Measurements from ENCODE around the gene NAA11. TPM values are rescaled to one million over a fixed set of nuclear protein-coding genes. Genes with fewer than 3 reads are reported as not detected.

Gene NAA11
- not detected for total RNA-seq

DNA sequence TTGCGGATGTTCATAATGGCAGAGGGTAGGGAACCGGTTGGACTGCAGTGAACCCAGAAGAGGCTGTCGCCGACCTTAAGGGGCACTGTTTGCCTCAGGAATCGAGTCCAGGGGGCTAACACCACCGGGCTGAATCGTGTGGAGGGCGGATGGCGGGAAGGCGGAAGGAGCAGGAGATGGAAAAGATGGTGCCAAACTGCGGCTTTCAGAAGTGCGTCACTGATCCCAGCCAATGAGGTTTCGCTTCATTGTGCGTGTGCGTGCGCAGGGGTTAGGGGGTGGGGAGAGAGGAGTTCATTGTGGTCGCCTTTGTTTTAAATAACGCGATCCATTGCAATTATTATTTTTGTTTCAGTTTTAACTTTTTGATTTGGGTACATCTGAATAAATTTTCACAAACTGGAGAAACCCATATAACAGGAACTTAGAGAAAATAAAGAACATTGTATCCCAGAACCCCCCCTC, at the start of gene NAA11:
Gene NAA11 (minus strand): TSS at position 198 of the 465 bp plus-strand sequence. CDS start 184 bp downstream, at position 14.
- DNase-seq = no peak

DNA sequence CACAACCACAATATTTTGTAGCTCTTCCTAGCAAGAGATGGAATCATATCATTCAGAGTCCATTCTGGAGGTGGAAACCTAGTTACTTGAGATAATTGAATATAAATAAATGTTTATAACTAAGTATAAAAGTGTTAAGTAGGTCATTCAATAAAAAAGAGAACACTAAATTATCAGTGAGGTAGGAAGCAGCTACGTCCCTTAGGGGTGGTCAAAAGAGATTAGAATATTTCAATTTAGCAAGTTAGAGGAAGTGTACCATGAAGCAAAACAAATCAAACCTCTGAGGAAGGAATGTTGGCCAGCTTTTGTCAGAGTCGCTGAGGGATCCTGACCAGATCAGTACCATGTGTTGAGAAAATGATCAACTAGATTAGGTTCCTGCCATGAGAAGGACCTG, 44.2 kb upstream of the NAA11 start:
- no peak for DNase-seq

DNA sequence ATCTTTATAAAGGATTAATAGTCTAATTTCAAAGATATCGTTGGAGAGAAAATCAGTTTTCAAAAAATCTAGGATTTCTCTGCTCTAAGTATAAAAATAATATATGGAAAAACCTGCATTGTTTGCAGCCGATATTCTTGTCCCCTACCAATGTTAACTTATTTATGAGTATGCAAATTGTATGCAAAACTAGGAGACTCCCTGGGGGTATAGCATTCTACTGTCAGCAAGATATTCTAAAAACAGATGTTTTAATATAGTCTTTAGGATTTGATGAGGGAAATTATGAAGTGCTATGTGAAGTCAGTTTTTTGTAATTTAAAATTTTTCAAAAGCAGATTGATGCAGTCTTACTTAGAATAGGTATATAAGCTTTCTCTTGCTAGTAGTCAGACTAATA, 41.2 kb upstream of the NAA11 start:
- DNase-seq = no peak

DNA sequence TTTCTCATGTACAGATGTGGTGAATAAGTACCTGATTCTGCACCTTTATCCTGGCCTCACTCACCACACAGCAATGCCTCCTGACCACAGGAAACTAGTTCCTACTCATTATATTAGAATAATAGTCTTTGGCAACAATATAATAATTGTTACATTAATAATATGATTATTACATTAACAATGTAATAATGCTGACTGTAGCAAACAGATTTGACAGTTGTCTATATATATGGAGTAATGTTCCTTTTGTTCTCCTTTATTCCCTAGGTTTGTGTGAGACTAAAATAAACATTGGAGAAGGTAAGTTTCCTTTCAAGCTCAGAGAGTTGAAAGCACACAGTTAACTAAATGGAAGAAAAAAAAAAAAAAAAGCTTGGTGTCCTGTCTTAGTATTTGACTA, 40.6 kb upstream of the NAA11 start:
- no peak for DNase-seq

DNA sequence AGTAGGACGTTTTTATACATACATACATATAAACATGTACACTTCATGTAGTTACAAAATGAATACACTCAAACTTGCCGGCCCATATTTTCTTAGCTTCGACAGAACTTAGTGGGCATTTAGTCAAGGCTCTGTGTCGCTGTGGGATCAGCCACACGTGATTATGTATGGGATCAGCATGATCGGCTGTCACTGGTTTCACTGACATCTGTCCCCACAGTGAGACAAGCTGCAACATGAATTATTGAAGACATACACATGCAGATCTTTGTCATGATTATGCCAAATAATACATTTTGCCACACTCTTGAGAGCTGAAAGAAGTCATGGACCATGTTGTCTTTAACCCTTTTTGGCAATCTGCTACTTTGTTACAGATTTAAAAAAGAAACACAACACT, 38.2 kb upstream of the NAA11 start:
- no peak for DNase-seq

DNA sequence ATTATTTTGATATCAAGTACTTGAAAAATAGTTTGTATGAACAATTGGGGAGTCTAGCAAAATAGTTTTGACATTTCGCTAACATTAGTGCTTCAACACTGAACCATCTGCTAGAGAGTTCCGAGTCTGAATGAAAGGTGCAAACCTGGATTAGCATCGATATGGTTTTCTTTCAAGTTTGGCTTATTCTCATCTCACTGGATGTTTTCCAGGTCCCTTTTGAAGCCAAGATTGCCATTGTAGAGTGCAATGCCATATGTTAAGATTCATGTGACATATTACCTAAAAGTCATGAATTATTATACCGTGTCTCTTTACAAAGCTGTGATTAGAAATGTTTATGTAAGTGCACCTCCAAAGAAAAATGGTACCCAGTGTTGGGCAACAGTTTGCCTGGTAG, 36.8 kb upstream of the NAA11 start:
- DNase-seq = no peak

DNA sequence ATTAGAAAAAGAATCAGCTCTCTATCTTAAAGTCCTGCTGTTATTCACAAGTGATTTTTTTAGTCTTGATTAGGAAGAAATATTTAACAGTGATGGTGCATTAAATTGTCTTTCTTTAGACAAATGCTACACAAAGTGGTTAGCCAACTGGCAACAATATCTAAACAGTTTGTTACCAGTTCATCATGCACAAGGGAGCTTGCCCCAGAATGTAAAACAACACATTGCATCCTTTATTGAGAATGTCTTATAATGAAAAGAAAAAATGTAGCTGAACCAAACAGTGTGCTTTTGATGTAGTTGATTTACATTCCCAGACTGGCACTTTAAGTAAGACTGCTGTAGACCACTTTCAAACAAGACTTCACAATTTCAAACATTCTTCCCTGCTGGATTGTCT, 34.1 kb upstream of the NAA11 start:
- no peak for DNase-seq

DNA sequence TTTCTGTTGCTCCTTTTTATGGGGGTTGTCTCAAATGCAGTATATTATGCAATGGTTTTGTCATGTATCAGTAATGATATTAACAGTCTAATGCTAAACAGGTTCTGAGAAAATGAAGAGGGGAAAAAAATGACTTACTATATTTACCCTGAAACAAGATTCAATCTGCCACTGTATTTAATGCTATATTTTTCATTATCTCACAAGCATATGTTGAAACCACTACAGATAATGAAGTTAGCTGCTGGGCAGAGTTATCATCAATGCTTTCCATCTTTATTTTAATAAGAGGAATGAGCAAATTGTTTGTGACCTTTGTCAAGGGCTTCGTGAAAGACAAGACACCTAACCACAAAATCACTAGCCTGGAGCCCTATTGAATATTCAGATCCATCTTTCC, 32.6 kb upstream of the NAA11 start:
- no peak for DNase-seq

DNA sequence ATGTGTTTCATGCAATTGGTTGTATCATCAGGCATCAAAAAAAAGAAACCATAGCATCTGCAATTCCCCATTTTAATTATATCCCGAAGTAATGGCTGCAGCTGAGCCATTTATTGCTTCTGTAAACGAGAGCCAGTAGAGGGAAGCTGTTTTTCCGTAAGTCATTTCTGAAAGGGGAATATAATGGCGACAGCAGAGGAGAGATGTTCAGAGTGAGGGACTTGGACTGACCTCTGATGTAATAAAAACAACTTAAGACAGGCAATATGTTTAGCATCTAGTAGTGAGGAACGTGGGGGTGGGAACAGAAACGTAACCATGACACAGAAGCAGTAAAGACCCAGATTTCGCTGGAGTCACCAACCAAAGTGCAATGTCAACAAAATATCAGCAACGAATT, 31.5 kb upstream of the NAA11 start:
- no peak for DNase-seq

DNA sequence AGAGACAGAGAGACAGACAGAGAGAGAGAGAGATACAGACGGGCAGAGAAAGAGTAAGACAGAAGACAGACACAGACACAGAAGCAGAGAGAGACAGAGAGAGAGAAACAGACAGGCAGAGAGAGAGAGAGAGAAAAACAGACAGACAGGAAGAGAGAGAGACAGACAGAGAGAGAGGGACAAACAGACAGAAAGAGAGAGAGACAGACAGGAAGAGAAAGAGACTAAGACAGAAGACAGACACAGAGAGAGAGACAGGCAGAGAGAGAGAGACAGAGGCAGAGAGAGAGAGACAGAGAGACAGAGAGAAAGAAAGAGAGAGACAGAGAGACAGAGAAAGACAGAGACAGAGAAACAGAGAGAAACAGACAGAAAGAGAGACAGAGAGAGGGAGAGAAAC, 27.2 kb upstream of the NAA11 start:
- no peak for DNase-seq

DNA sequence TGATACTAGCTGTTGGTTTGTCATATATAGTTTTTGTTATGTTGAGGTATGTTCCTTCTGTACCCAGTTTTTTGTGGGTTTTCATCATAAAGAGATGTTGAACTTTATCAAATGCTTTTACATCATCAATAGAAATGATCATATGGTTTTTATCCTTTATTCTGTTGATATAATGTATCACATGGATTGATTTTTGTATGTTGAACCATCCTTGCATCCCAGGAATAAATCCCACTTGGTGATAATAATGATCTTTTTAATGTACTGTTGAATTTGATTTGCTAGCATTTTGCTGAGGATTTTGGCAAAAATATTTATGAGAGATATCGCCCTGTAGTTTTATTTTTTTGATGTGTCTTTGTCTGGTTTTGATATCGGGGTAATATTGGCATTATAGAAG, 22.5 kb upstream of the NAA11 start:
- DNase-seq = no peak

DNA sequence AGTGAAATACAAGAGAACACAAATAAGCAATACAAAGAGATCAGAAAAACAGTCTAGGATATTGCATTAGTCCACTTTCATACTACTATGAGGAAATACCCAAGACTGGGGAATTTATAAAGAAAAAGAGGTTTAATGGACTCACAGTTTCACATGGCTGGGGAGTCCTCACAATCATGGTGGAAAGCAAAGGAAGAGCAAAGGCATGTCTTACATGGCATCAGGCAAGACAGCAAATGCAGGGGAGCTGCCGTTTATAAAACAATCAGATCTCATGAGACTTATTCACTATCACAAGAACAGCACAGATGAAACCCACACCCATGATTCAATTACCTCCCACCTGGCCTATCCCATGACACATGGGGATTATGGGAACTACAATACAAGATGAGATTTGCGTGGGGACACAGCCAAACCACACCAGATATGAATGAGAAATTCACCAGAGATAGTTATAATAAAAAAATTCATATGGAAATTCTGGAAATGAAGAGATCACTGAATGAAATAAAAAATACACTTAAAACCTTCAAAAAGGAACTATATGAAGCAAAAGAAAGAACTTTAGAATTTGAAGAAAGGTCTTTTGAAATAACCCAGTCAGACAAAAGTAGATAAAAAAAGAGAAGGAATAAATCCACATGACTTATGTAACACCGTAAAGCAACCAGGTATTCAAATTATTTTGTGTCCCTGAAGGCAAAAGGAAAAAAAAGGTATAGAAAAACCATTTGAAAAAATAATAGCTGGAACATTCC, 16.2 kb upstream of the NAA11 start:
- DNase-seq = no peak

DNA sequence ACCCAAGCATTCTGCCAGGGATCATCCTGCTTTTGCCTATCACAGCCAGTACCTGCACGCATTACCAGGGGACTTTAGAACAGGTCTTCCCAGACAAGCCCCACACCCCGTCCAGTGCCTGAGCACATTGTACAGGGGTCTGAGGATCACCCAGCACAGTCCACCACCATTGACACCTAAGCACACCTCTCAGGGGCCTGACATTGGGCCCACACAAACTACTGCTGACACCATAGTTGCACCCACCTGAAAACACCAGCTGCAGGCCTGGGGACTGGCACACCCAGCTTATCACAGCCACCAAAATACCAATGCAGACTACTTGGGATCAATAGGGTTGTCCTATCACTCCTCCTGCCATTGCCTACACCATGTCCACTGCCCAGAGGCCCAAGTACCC, 14.7 kb upstream of the NAA11 start:
- no peak for DNase-seq

DNA sequence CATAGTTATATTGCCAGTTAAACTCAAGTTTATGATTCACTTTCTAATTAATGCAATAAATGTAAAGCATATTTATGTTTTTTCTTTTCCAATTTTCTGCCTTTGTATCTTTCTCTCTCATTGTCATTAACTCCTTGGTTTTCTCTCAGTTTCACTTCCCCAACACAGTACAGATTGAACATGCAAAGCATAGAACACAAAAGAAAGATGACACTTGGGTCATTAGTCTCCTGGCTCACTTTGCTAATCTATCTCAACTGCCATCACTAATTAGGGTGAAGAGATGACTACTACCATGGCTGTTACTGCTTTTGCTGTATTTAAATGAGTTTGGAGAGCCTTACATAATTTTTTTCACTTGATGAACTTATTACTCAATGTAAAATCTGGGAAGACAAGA, 12.3 kb upstream of the NAA11 start:
- no peak for DNase-seq

DNA sequence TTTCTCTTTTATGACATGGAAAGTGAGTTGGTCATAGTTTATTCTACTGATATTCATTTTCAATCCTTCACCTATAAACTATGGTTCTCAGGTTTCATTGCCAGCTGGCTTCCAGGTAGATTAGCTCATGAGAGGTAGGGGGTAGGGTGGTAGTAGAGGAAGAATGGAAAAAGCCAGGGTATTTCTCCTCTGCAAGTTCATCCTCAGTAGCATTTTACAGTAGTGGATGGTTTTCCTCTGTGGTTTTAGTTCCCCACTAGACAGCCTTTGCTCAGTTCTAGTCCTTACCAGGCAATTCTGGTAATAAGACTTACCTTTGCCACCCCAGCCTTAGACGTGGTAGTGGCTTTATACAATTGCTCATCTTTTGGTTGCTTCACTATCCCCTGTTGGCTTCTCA, 8.9 kb upstream of the NAA11 start:
- DNase-seq = no peak

DNA sequence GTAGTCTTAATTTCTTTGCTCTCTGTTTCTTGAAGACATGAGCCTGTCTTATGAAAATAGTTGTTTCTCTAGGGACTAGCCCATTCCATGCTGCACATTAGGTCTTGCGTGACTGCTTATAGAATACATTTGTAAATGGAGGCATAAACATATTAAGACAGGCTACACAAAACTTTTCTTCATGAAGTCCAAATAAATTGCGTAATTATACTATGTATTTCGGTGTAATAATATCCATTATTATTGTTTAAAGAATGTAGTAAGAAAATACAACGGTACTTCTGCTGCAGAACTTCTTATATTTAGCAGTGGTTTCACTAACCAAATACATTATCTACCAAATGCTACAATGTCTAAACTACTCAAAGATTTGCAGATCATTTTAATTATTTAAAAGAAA, 8.5 kb upstream of the NAA11 start:
- no peak for DNase-seq

DNA sequence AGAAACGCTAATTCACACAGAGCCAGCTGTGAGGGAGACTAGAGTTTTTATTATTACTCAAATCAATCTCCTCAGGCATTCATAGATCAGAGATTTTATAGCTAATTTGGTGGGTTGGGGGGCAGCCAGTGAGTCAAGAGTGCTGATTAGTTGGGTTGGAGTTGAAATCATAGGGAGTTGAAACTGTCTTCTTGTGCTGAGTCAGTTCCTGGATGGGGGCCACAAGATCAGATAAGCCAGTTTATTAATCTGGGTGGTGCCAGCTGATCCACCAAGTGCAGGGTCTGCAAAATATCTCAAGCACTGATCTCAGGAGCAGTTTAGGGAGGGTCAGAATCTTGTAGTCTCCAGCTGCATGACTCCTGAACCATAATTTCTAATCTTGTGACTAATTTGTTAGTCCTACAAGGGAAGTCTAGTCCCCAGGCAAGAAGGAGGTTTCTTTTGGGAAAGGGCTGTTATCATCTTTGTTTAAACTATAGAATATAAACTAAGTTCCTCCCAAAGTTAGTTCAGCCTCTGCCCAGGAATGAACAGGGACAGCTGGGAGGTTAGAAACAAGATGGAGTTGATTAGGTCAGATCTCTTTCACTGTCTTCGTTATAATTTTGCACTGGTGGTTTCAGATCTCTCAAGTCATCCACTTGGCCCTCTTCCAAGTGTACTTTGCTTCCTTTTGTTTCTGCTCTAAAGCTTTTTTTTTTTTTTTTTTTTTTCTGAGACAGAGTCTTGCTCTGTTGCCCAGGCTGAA, 5.4 kb upstream of the NAA11 start:
- no peak for DNase-seq

DNA sequence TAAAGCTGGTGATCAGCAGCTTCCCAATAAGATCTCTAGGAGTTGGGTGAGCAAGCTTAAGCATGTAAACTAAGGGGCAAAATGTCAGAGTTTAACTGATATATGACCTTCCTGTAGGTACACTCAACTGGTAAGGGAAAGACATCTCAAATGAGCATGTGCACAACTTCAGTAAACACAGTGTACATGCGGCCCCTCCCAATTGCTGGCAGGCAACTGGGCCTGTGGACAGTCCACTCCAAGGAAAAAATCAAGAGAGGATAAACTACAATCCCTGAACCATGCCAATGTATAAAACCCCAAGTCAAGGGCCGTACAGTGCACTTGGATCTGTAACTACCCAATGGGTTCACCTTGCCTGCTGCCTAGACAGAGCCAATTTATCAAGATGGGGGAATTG, 4.9 kb upstream of the NAA11 start:
- no peak for DNase-seq

DNA sequence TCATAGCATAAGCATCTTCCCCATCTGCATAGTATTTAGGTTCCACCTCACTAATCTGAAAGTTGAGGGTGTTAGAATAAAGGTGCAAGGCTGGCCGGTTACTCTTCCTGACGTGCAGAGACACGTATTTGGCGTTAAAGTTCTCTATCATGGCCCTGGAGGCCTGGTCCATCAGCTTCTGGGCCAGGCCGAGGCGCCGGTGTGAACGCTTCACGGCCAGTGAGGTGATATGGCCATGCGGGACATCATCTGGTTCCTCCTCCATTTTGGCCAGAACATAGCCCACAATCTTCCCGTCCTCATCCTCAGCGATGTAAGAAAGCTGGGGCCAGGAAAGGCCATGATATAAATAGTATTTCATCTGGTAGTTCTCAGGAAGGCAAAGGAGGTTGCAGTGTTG, 425 bp downstream of the NAA11 start:
- no peak for DNase-seq

DNA sequence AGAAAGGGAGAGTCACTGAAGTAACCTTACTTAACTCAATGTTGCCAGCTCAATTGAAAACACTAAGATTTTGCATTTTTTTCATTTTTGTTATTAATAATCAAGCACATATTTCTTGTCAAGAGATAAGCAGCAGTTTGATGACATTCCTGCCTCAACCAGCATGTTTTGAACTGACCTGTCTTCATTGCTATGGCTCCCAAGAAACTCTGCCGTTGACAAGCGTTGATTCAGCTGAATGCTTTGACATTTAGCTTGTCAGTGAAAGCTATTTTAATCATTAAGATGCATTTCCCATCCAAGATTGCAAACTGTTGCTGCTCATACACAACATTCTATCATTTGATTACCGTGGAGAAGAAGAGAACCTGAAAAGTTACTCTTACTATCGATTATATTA, 5.9 kb downstream of the NAA11 start:
- no peak for DNase-seq

DNA sequence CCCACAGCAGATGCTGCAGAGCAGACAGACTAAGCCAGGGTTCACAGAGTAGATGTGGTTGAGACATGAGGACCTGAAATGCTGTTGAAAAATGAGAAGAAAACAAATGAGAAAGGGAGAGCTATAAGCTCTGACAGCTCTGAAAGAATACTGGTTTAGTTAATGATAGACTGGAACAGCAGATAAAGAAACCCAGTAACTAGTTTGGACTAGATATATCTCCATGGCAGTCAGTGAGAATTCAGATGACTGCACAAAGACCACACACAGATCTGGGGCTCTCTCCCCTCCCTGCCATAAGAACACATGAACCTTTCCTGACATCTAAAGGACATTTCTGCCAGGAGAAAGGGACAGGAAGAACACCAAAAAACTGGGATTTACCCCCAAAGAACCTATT, 8.2 kb downstream of the NAA11 start:
- DNase-seq = no peak

DNA sequence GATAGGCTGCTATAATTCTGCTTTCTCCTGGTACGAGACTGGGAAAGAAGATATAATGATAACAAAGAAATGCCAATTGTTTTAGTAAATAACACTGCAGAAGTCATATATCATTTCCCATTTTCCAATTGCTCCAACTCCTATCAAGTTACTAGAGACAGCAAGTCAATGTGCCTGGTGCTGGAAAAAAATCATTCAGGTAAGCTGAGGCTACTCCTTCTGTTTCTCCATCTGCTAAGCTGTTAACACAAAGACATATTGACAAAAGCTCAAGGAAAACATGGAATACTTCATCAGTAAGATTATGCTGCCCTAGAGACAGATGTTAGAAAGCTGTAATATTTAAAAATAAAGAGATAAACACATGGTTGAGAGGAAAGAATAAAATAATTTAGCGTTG, 10.0 kb downstream of the NAA11 start:
- DNase-seq = no peak

DNA sequence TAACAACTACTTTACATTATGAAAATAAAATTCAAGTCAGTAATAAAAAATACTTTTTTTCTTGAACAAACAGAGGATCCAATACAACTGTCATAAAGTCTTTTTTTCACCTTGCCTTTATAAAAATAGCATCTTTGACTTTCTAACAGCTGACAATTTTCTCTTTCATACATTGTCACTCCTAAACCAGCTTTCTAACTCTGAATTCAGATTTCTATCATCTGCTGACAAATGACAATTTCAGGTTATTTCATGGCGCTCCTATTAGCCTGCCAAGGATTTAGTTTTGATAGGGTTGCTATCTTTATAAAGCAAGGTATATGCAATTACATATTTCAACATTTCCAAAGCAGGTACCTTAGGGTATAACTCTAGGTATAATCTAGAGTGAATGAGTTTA, 14.6 kb downstream of the NAA11 start:
- no peak for DNase-seq

DNA sequence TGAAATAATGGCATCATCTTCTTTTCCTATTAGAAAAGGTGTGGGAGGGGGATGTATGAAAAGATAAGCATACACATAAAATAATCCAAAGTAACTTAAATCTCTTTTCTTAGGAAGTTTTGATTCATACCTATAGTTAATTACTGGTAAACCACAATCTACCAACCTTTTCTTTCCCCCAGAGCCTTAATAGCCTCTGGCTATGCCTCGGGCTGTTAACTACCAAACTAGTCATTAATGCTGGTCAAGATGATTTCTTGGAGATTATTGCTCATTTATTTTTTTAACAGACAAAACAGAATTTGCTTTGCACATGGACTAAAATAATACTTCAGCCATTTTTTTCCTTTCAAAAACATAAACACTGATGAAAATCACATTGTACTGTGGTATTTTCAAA, 16.9 kb downstream of the NAA11 start:
- no peak for DNase-seq

Data from occipital lobe (tissue), 2 donors.